GM23338 (cell line): Measurements from ENCODE around the gene CLDN1.

Experiments
- EZH2 ChIP-seq: fragments of 200-600 bp; sonication (generic); IDR thresholded peaks from one replicate; pipeline ENCODE4 v1.8.0; 2017; ENCODE audit warnings: antibody characterized with exemption, mild to moderate bottlenecking, low read depth; ENCODE audit not compliant: unreplicated experiment
- EZH2phosphoT487 ChIP-seq: fragments of 200-600 bp; sonication (generic); IDR thresholded peaks from one replicate; pipeline ENCODE4 v1.8.1; 2018; ENCODE audit warnings: antibody characterized with exemption; ENCODE audit not compliant: unreplicated experiment
- NANOG ChIP-seq: IDR thresholded peaks from 2 replicates; pipeline ENCODE4 v1.6.1; 2016; ENCODE audit warnings: antibody characterized with exemption, borderline replicate concordance
- POLR2AphosphoS5 ChIP-seq: IDR thresholded peaks from 2 replicates; pipeline ENCODE4 v1.6.1; 2016; ENCODE audit warnings: antibody characterized with exemption, low read depth
- STAT1 ChIP-seq: IDR thresholded peaks from one replicate; pipeline ENCODE4 v1.6.1; 2016; ENCODE audit warnings: antibody characterized with exemption; ENCODE audit not compliant: unreplicated experiment
- ZNF114 ChIP-seq: fragments of 250-450 bp; sonication (Bioruptor Pico); IDR thresholded peaks from 2 replicates; pipeline ENCODE4 v1.5.0; 2020; ENCODE audit warnings: mild to moderate bottlenecking, moderate library complexity
- ZNF331 ChIP-seq: fragments of 250-450 bp; sonication (Bioruptor Pico); IDR thresholded peaks from 2 replicates; pipeline ENCODE4 v1.5.0; 2020; ENCODE audit warnings: low read depth, mild to moderate bottlenecking, moderate library complexity
- TF ChIP-seq, protein P1 (sequence below), 2 experiments: fragments of 200-600 bp in 1 of 2; sonication (generic) in 1 of 2; conservative IDR thresholded peaks; 2 replicates each; pipeline versions ENCODE4 v1.5.1 to v1.6.1; 2016 to 2017; ENCODE audit warnings: antibody characterized with exemption in 2 of 2, low read depth in 2 of 2, mild to moderate bottlenecking in 2 of 2, moderate library complexity in 1 of 2
- TF ChIP-seq, protein P2 (sequence below): IDR thresholded peaks from 2 replicates; pipeline ENCODE4 v1.6.1; 2016; ENCODE audit warnings: antibody characterized with exemption
- TF ChIP-seq, protein P3 (sequence below): IDR thresholded peaks from one replicate; pipeline ENCODE4 v1.6.1; 2018; ENCODE audit warnings: antibody characterized with exemption; ENCODE audit not compliant: unreplicated experiment

DNA sequence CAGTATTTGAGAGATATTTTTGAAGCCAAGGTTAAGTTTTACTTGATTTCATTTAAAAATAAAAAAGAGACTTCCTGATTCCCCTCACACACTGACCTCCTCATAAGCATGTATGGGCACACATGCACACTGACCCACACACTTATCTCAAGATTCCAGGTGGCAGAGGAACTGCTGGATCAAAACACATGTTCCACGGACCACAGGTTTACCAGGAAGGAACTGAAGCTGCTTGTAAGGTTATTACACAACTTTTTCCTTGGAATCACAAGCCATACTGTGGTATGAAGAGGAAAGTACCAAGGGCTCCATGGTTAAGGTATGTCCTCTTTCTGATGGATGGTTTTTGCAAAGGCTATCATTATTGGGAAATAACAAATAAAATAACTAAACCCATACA, 7.5 kb downstream of the CLDN1 start:
- no peak for TF ChIP-seq ZNF331
- TF ChIP-seq, protein P1, sequence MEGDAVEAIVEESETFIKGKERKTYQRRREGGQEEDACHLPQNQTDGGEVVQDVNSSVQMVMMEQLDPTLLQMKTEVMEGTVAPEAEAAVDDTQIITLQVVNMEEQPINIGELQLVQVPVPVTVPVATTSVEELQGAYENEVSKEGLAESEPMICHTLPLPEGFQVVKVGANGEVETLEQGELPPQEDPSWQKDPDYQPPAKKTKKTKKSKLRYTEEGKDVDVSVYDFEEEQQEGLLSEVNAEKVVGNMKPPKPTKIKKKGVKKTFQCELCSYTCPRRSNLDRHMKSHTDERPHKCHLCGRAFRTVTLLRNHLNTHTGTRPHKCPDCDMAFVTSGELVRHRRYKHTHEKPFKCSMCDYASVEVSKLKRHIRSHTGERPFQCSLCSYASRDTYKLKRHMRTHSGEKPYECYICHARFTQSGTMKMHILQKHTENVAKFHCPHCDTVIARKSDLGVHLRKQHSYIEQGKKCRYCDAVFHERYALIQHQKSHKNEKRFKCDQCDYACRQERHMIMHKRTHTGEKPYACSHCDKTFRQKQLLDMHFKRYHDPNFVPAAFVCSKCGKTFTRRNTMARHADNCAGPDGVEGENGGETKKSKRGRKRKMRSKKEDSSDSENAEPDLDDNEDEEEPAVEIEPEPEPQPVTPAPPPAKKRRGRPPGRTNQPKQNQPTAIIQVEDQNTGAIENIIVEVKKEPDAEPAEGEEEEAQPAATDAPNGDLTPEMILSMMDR (conservative IDR thresholded peaks at IDR 0.05; ENCODE audit: low read depth in 2 of 2) = no peak
- TF ChIP-seq POLR2AphosphoS5 = no peak
- TF ChIP-seq, protein P2, sequence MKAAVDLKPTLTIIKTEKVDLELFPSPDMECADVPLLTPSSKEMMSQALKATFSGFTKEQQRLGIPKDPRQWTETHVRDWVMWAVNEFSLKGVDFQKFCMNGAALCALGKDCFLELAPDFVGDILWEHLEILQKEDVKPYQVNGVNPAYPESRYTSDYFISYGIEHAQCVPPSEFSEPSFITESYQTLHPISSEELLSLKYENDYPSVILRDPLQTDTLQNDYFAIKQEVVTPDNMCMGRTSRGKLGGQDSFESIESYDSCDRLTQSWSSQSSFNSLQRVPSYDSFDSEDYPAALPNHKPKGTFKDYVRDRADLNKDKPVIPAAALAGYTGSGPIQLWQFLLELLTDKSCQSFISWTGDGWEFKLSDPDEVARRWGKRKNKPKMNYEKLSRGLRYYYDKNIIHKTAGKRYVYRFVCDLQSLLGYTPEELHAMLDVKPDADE = no peak
- no peak for TF ChIP-seq EZH2phosphoT487
- no peak for TF ChIP-seq ZNF114 (CRISPR knock-in tag)
- TF ChIP-seq, protein P3, sequence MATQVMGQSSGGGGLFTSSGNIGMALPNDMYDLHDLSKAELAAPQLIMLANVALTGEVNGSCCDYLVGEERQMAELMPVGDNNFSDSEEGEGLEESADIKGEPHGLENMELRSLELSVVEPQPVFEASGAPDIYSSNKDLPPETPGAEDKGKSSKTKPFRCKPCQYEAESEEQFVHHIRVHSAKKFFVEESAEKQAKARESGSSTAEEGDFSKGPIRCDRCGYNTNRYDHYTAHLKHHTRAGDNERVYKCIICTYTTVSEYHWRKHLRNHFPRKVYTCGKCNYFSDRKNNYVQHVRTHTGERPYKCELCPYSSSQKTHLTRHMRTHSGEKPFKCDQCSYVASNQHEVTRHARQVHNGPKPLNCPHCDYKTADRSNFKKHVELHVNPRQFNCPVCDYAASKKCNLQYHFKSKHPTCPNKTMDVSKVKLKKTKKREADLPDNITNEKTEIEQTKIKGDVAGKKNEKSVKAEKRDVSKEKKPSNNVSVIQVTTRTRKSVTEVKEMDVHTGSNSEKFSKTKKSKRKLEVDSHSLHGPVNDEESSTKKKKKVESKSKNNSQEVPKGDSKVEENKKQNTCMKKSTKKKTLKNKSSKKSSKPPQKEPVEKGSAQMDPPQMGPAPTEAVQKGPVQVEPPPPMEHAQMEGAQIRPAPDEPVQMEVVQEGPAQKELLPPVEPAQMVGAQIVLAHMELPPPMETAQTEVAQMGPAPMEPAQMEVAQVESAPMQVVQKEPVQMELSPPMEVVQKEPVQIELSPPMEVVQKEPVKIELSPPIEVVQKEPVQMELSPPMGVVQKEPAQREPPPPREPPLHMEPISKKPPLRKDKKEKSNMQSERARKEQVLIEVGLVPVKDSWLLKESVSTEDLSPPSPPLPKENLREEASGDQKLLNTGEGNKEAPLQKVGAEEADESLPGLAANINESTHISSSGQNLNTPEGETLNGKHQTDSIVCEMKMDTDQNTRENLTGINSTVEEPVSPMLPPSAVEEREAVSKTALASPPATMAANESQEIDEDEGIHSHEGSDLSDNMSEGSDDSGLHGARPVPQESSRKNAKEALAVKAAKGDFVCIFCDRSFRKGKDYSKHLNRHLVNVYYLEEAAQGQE = no peak
- TF ChIP-seq EZH2 = no peak
- TF ChIP-seq NANOG = no peak
- TF ChIP-seq STAT1 = no peak
